Measurements from ENCODE around the gene BTBD16.

The BTBD16 gene

DNA sequence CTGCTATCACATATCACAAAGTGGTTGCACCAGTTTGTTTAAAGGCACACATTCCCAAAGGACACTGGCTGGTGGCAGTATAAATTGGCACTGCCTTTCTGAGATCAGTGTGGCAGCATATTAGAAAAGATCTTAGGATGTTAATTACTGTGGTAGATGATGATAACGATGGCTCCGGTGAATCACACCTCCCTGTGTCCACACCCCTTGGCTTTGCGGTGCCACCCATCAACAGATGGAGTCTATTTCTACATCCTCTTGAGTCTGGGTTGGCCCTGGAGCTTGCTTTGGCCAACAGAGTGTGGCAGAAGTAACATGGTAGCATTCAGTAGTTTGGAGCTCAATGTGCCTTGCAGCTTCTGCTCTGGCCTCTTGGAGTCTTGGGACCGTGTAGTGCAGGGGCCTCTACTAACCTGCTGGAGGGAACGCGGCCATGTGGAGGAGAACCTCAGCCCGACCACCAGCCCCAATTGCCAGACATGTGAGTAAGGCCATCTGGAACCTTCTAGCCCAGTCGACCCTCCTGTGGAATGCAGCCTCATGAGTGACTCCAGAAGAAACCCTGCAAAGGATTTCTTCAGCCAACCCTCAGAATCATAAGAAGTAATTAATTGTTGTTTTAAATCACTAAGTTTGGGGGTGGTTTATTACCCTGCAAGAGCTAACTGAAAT is 76.2 kb downstream of the BTBD16 start:
- DNase-seq (ENCODE audit: low spot score) (no peak), ATAC-seq (ENCODE audit: low read depth) (no peak)
- Histone ChIP-seq H3K4me3 (ENCODE audit: severe bottlenecking) (no peak overlapping the region), H3K36me3 (ENCODE audit: low read depth) (no peaks in the 10 kb centered on the region), H3K4me1 (ENCODE audit: insufficient read depth, poor library complexity, severe bottlenecking) (no peaks in the 10 kb centered on the region), H3K27ac (ENCODE audit: poor library complexity, severe bottlenecking) (no peak overlapping the region), H3K27me3 (ENCODE audit: insufficient read depth, poor library complexity, severe bottlenecking) (no peaks in the 10 kb centered on the region), H3K9me3 (ENCODE audit: severe bottlenecking) (no peaks in the 10 kb centered on the region)
- TF ChIP-seq, protein P1, sequence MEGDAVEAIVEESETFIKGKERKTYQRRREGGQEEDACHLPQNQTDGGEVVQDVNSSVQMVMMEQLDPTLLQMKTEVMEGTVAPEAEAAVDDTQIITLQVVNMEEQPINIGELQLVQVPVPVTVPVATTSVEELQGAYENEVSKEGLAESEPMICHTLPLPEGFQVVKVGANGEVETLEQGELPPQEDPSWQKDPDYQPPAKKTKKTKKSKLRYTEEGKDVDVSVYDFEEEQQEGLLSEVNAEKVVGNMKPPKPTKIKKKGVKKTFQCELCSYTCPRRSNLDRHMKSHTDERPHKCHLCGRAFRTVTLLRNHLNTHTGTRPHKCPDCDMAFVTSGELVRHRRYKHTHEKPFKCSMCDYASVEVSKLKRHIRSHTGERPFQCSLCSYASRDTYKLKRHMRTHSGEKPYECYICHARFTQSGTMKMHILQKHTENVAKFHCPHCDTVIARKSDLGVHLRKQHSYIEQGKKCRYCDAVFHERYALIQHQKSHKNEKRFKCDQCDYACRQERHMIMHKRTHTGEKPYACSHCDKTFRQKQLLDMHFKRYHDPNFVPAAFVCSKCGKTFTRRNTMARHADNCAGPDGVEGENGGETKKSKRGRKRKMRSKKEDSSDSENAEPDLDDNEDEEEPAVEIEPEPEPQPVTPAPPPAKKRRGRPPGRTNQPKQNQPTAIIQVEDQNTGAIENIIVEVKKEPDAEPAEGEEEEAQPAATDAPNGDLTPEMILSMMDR (IDR thresholded peaks at IDR 0.05; ENCODE audit: poor library complexity, severe bottlenecking): no peak

DNA sequence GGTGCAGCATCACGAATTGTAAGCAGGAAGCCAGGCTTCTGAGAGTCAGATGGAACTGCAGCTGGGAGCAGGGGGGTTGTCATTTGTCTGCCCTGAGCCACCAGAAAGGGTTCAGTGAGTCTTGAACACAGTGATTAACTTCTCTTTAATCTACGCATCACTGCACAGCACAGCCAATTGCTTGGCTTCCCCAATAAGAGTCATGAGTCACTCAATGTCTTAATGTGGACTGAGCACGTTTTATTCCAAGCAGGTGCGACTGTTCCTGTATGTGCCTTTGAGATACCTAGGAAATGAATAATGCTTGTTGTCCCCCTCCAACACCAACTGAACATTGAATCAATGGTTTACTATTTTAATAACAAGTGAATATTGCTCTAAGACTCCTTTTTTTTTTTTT is 77.4 kb downstream of the BTBD16 start:
- Histone ChIP-seq H3K4me1 (ENCODE audit: insufficient read depth, poor library complexity, severe bottlenecking) (no peaks in the 10 kb centered on the region), H3K9me3 (ENCODE audit: severe bottlenecking) (no peaks in the 10 kb centered on the region), H3K4me3 (ENCODE audit: severe bottlenecking) (no peak overlapping the region), H3K36me3 (ENCODE audit: low read depth) (no peaks in the 10 kb centered on the region), H3K27ac (ENCODE audit: poor library complexity, severe bottlenecking) (no peak overlapping the region), H3K27me3 (ENCODE audit: insufficient read depth, poor library complexity, severe bottlenecking) (no peaks in the 10 kb centered on the region)
- TF ChIP-seq, protein P1 (IDR thresholded peaks at IDR 0.05; ENCODE audit: poor library complexity, severe bottlenecking): no peak
- DNase-seq (ENCODE audit: low spot score) (no peak), ATAC-seq (ENCODE audit: low read depth) (0 out of 3 replicates have a peak, but pooled peaks have one; percentile 45)

DNA sequence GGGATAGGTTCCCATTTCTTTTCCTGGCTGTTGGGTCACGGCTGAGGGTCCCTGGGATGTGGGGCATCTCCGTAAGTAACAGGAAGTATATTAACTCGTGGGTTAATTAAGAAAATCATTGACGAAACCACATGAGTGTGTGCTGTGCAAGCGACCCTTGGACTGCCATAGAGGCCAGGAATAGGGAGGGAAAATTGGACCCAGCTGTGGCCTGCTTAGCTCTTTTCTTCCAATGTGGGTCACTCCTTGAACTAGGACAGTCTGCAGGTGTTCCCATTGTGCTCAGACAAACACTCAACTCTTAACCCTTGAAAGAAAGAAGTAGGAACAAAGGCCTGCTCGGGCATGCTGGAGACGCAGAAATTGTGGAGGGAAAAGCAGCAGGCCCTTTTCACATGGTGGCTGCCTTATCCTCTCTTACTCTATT is 77.9 kb downstream of the BTBD16 start:
- Histone ChIP-seq H3K4me3 (ENCODE audit: severe bottlenecking) (no peak overlapping the region), H3K4me1 (ENCODE audit: insufficient read depth, poor library complexity, severe bottlenecking) (no peaks in the 10 kb centered on the region), H3K9me3 (ENCODE audit: severe bottlenecking) (no peaks in the 10 kb centered on the region), H3K27me3 (ENCODE audit: insufficient read depth, poor library complexity, severe bottlenecking) (no peaks in the 10 kb centered on the region), H3K36me3 (ENCODE audit: low read depth) (no peaks in the 10 kb centered on the region), H3K27ac (ENCODE audit: poor library complexity, severe bottlenecking) (no peak overlapping the region)
- ATAC-seq (ENCODE audit: low read depth): no peak
- no peak for DNase-seq (ENCODE audit: low spot score)
- TF ChIP-seq, protein P1 (IDR thresholded peaks at IDR 0.05; ENCODE audit: poor library complexity, severe bottlenecking): no peak

DNA sequence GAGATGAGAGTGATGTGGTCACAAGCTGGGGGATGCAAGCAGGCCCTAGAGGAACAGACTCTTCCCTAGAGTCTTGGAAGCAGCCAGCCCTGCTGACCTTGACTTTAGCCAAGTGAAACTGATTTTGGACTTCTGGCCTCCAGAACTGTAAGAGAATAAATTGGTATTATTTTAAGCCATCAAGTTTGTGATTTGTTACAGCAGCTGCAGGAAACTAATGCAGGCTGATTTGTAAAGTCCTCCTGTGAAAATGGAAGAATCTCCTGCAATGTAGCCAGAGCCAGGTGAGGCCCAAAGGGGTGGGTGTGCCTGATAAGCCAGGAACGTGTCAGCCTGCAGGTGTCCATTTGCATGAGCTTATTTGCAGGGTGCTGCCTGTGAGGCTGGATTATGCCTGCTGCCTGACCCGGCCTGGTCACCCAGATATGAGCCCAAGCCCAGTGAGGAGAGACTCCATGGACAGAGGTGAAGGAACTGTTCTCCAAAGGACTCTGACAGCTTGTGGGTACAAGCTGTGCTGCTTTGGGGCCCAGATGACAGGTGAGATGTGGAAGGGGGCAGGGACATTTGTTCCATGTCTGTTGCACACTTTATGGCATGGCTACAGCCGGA is 78.8 kb downstream of the BTBD16 start:
- no peak for DNase-seq (ENCODE audit: low spot score)
- Histone ChIP-seq H3K9me3 (ENCODE audit: severe bottlenecking) (no peaks in the 10 kb centered on the region), H3K36me3 (ENCODE audit: low read depth) (no peaks in the 10 kb centered on the region), H3K27ac (ENCODE audit: poor library complexity, severe bottlenecking) (no peak overlapping the region), H3K27me3 (ENCODE audit: insufficient read depth, poor library complexity, severe bottlenecking) (no peaks in the 10 kb centered on the region), H3K4me3 (ENCODE audit: severe bottlenecking) (no peak overlapping the region), H3K4me1 (ENCODE audit: insufficient read depth, poor library complexity, severe bottlenecking) (no peaks in the 10 kb centered on the region)
- no peak for ATAC-seq (ENCODE audit: low read depth)
- TF ChIP-seq, protein P1 (IDR thresholded peaks at IDR 0.05; ENCODE audit: poor library complexity, severe bottlenecking): no peak

DNA sequence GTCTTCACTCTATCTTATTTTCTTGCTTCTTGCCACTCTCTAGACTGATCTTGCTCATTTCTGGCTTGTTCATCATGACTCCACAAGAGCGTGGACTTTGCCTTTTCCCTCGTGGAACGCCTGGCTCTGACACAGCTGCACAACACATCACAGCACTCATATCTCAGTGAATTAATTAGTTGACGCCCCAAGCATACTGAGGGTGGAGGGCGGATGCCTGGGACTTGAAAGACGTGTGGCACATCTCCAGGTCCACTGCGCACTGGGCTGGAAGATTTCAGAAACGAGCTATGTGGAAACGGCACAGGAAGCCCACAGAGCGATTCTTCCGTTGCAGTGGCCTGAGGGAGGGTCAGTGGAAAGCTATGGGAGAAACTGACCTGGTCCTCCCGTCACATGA is 79.8 kb downstream of the BTBD16 start:
- TF ChIP-seq, protein P1 (IDR thresholded peaks at IDR 0.05; ENCODE audit: poor library complexity, severe bottlenecking): no peak
- H3K27ac ChIP-seq (ENCODE audit: poor library complexity, severe bottlenecking): no peak overlapping the region
- no peak overlapping the region for H3K4me3 ChIP-seq (ENCODE audit: severe bottlenecking)
- H3K27me3 ChIP-seq (ENCODE audit: insufficient read depth, poor library complexity, severe bottlenecking): no peaks in the 10 kb centered on the region
- ATAC-seq (ENCODE audit: low read depth): no peak
- H3K9me3 ChIP-seq (ENCODE audit: severe bottlenecking): no peaks in the 10 kb centered on the region
- DNase-seq (ENCODE audit: low spot score): no peak
- no peaks in the 10 kb centered on the region for H3K4me1 ChIP-seq (ENCODE audit: insufficient read depth, poor library complexity, severe bottlenecking)
- H3K36me3 ChIP-seq (ENCODE audit: low read depth): no peaks in the 10 kb centered on the region
